Kidney epithelial cell (primary cell): Measurements from ENCODE around the gene MYO16. TPM values are rescaled to one million over a fixed set of nuclear protein-coding genes. Genes with fewer than 3 reads are reported as not detected.

Experiments used
- DNase-seq: peaks from one replicate; pipeline ENCODE4 v3.0.0-alpha.2; 2010; ENCODE audit warnings: low read depth
- H3K27me3 ChIP-seq: 2 replicates; pipeline ENCODE4 v1.6.0; 2011; ENCODE audit warnings: low read length; ENCODE audit not compliant: control insufficient read depth, insufficient read depth
- H3K36me3 ChIP-seq: 2 replicates; pipeline ENCODE4 v1.5.1; 2011; ENCODE audit warnings: low read length; ENCODE audit not compliant: control insufficient read depth, insufficient read depth
- H3K4me3 ChIP-seq: 2 replicates; pipeline ENCODE4 v1.5.1; 2011; ENCODE audit warnings: low read depth, mild to moderate bottlenecking, control low read depth, low read length
- total RNA-seq: library from RNA; depleted of rRNA; stranded (reverse); fragments of >200 nt; gene quantifications from 2 replicates; pipeline ENCODE4 v1.2.3, GENCODE V29; 2015
- TF ChIP-seq, protein P1 (sequence below): IDR thresholded peaks from 2 replicates; pipeline ENCODE4 v1.5.1; 2011; ENCODE audit warnings: mild to moderate bottlenecking, moderate library complexity, low read length, control low read depth, inconsistent platforms; ENCODE audit not compliant: insufficient read depth, poor library complexity, severe bottlenecking

Gene MYO16
- total RNA-seq, 1 donor from 2014 or later, result 0.38 TPM

DNA sequence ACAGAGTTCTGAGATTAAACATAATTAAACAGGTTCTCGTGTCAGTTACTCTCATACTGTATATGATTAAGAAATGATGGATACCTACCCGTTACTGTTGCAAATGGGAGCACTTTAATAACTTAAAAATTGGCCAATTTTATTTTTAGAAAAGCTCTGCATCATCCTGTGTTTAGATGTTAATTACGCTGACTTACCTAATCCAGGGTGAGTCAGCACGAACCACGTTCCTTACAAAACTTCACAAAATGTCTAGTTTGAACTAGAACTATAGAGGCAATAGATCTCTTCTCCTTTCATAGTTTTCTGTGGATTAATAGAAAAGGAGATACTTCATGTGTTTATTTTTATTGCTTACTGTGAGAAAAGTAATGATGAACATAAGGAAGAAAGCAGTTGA, 363.9 kb downstream of the MYO16 start:
- TF ChIP-seq, protein P1, sequence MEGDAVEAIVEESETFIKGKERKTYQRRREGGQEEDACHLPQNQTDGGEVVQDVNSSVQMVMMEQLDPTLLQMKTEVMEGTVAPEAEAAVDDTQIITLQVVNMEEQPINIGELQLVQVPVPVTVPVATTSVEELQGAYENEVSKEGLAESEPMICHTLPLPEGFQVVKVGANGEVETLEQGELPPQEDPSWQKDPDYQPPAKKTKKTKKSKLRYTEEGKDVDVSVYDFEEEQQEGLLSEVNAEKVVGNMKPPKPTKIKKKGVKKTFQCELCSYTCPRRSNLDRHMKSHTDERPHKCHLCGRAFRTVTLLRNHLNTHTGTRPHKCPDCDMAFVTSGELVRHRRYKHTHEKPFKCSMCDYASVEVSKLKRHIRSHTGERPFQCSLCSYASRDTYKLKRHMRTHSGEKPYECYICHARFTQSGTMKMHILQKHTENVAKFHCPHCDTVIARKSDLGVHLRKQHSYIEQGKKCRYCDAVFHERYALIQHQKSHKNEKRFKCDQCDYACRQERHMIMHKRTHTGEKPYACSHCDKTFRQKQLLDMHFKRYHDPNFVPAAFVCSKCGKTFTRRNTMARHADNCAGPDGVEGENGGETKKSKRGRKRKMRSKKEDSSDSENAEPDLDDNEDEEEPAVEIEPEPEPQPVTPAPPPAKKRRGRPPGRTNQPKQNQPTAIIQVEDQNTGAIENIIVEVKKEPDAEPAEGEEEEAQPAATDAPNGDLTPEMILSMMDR, result no peak
- H3K4me3 ChIP-seq, result no peak overlapping the region
- H3K36me3 ChIP-seq, result no peaks in the 10 kb centered on the region
- DNase-seq, result no peak
- H3K27me3 ChIP-seq, result no peaks in the 10 kb centered on the region

DNA sequence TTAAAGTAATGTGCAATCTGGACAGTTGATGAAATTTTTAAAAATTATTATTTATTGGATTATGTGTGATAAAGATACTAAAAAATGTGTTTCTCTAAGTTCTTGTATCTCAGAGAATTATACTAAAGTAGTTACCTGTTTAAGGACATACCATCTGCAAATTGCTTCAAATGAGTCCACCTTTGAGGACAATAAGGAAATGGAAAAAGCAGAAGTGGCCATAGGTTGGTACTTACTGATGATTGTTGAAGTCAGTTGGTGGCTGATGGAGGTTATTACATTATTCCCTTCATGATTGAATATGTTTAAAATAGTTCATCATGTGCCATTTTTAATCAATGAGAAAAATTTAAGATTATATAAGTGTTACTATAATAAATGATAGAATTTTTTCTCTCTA, 367.0 kb downstream of the MYO16 start:
- H3K36me3 ChIP-seq, result no peaks in the 10 kb centered on the region
- no peak for DNase-seq
- TF ChIP-seq, protein P1, result no peak
- no peak overlapping the region for H3K4me3 ChIP-seq
- no peaks in the 10 kb centered on the region for H3K27me3 ChIP-seq

DNA sequence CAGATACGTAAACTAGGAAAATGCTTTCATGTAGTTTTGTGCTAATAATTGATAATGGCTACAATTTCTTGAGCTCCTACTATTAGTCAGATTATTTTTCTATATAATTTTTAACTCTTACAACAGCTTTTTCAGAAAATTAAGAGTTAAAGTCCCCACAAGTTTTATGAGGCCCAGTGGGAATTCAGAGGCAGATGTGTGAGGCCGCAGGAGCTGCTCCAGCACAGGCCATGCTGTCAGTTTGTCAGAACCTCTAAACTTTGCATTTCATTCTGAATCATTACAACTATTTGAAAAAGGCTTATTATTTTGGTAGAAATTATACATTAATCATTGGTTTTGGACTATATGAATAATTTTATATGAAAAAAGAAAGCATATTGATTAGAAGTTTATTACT, 370.8 kb downstream of the MYO16 start:
- no peak for DNase-seq
- H3K4me3 ChIP-seq, result no peak overlapping the region
- no peaks in the 10 kb centered on the region for H3K27me3 ChIP-seq
- H3K36me3 ChIP-seq, result no peaks in the 10 kb centered on the region
- TF ChIP-seq, protein P1, result no peak

DNA sequence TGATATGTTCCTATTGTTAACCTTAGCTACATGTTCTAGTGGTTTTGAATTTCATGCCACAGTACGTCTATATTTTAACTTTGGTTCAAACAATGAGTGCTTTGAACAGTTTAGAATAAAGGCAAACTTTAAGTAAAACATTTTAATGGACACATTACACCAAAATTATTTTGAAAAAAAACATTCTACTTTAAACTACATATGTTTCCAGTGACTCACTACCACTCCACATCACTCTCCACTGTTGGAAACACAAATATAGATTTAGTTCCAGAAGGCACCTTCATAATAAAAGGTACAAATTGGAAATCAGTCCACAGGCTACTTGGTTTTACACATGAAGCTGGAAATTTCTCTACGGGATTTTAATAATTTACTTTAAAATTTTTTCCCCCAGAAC, 373.5 kb downstream of the MYO16 start:
- TF ChIP-seq, protein P1, result no peak
- Histone ChIP-seq H3K4me3 (no peak overlapping the region), H3K36me3 (no peaks in the 10 kb centered on the region), H3K27me3 (no peaks in the 10 kb centered on the region)
- no peak for DNase-seq

DNA sequence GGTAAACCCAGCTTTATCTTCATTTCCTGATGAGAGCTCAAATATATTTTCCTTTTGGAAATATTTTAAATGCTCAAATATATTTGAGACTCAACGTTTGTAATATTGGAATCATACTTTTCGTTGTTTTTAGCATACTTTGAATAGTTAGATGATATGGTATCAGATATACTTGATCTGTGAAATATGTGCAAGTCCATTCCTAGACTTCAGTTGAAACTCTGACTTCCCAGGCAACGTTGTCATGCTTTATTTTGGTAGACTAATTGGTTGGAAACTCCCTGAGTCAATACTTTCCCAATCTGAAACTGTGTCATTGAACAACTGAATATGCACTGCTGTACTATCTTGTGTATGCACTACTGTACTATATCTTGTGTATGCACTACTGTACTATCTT, 378.5 kb downstream of the MYO16 start:
- no peak overlapping the region for H3K4me3 ChIP-seq
- H3K27me3 ChIP-seq, result no peaks in the 10 kb centered on the region
- TF ChIP-seq, protein P1, result no peak
- H3K36me3 ChIP-seq, result no peaks in the 10 kb centered on the region
- no peak for DNase-seq

DNA sequence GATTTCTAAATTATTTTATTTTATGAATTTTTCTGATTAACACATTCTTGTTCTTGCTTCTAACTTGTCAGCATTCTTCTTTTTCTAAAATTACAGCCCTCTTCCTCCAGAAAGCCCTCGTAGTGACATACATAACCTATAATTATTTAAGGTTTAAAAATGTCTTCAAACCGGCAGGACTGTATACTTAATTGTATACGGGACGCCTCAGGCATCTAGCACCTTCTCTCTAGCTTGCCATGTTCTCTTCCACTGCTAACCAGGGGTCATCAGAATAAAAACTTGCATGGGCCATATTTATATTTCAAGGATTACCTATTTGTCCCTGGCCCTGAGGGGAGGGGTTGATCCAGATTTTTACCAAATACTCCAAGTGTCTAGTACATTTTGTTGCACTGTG, 380.3 kb downstream of the MYO16 start:
- no peak for DNase-seq
- Histone ChIP-seq H3K4me3 (no peak overlapping the region), H3K27me3 (no peaks in the 10 kb centered on the region), H3K36me3 (no peaks in the 10 kb centered on the region)
- TF ChIP-seq, protein P1, result no peak
